ENCODE data around the gene CAMK4.
"Not testable (repeated sequence)": the region's sequence is repeated elsewhere in the genome, so short reads cannot be mapped to it uniquely, and the experiment has no call there.

Gene CAMK4

GRCh38 chr5:111345731-111346130, 121.5 kb downstream of the CAMK4 start:
- ATAC-seq (no peak), DNase-seq (no peak)
- peaks cover 34% of the 10 kb centered on the region for H3K4me1 Mint-ChIP-seq
- H3K27me3 Mint-ChIP-seq = no peaks in the 10 kb centered on the region
- peaks cover 15% of the 10 kb centered on the region for H3K36me3 Mint-ChIP-seq (ENCODE audit: low read depth)
- H3K27ac Mint-ChIP-seq = no peak overlapping the region
- H3K9me3 Mint-ChIP-seq = no peaks in the 10 kb centered on the region
- no peak overlapping the region for H3K4me3 Mint-ChIP-seq

GRCh38 chr5:111347021-111347420, 122.8 kb downstream of the CAMK4 start:
- H3K9me3 Mint-ChIP-seq = no peaks in the 10 kb centered on the region
- H3K27me3 Mint-ChIP-seq = no peaks in the 10 kb centered on the region
- H3K4me1 Mint-ChIP-seq = peaks cover 24% of the 10 kb centered on the region
- DNase-seq (no peak), ATAC-seq (no peak)
- H3K36me3 Mint-ChIP-seq (ENCODE audit: low read depth) = peaks cover 19% of the 10 kb centered on the region
- H3K4me3 Mint-ChIP-seq = no peak overlapping the region
- no peak overlapping the region for H3K27ac Mint-ChIP-seq

DNA sequence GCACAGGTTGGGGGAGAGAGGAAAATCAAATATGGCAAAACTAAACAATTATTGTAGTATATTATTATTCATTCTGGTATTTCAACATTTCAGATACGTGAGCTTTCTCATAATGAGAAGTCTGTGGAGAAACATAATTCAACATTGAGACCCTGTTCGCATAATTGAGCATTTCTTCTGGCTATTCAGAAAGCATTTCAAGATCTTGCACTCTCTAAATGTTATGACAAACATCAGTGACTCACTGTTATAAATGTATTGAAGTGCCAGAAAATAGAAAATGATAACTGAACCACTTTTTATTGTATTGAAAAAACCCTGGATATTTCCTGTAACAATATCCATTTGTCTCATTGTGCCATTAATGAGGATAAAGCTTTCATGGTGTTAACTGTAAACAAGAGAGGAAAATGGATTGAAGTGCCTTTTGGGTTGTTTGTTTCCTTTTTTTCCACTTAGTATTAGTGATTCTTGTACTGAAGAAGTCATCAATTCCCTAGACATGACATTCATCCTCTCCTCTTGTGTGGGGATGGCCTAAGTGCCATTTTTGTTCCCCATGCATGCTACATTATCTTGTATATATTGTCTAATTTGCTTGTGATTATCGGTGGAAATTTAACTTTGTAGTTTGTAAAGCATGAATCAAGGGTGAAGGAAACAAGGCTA, 124.6 kb downstream of the CAMK4 start:
- H3K27ac Mint-ChIP-seq = no peak overlapping the region
- no peaks in the 10 kb centered on the region for H3K9me3 Mint-ChIP-seq
- DNase-seq (no peak), ATAC-seq (no peak)
- peaks cover 21% of the 10 kb centered on the region for H3K36me3 Mint-ChIP-seq (ENCODE audit: low read depth)
- no peak overlapping the region for H3K4me3 Mint-ChIP-seq
- H3K27me3 Mint-ChIP-seq = no peaks in the 10 kb centered on the region
- peaks cover 29% of the 10 kb centered on the region for H3K4me1 Mint-ChIP-seq

DNA sequence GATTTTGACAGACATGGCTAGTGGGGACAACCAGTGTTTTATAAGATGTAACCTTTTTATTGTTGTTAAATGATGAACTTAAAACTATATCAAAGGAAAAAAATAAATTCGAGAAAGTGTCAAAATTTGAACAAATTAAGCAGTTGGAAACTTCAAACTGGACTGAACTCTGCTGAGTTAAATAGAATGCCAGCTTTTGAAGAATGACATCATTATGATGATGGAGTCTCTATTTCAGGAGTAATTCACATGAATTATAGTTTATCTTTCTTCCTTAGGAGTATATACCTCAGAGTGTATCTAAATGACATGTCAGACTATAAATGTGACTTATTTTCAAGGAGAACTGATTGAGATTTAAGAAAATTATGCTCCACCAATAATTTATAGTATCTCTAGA, 125.2 kb downstream of the CAMK4 start:
- DNase-seq (no peak), ATAC-seq (no peak)
- Mint-ChIP-seq H3K9me3 (no peaks in the 10 kb centered on the region), H3K36me3 (ENCODE audit: low read depth) (peaks cover 24% of the 10 kb centered on the region), H3K27ac (no peak overlapping the region), H3K27me3 (no peaks in the 10 kb centered on the region), H3K4me1 (peaks cover 29% of the 10 kb centered on the region), H3K4me3 (no peak overlapping the region)

GRCh38 chr5:111353035-111353434, 128.9 kb downstream of the CAMK4 start:
- H3K27ac Mint-ChIP-seq = no peak overlapping the region
- H3K9me3 Mint-ChIP-seq = peaks cover 1% of the 10 kb centered on the region
- peaks cover 18% of the 10 kb centered on the region for H3K4me1 Mint-ChIP-seq
- H3K36me3 Mint-ChIP-seq (ENCODE audit: low read depth) = peaks cover 24% of the 10 kb centered on the region
- no peaks in the 10 kb centered on the region for H3K27me3 Mint-ChIP-seq
- no peak overlapping the region for H3K4me3 Mint-ChIP-seq
- no peak for DNase-seq
- no peak for ATAC-seq

DNA sequence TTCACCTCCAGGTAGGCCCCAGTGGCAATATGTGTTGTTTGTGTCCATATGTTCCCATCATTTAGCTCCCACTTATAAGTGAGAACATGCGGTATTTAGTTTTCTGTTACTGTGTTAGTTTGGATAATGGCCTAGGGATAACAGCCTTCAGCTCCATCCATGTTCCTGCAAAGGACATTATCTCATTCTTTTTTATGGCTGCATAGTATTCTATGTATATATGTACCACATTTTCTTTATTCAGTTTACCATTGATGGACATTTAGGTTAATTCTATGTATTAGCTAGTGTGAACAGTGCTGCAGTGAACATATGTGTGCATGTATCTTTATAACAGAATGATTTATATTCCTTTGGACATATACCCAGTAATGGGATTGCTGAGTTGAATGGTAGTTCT, 134.5 kb downstream of the CAMK4 start:
- H3K4me3 Mint-ChIP-seq, H3K27me3 Mint-ChIP-seq, H3K9me3 Mint-ChIP-seq, ATAC-seq, DNase-seq, H3K27ac Mint-ChIP-seq: not testable (repeated sequence)
- H3K4me1 Mint-ChIP-seq = peaks cover 24% of the 10 kb centered on the region
- H3K36me3 Mint-ChIP-seq (ENCODE audit: low read depth) = peaks cover 32% of the 10 kb centered on the region

GRCh38 chr5:111360173-111360572, 136.0 kb downstream of the CAMK4 start:
- Mint-ChIP-seq H3K4me3 (no peak overlapping the region), H3K9me3 (peaks cover 4% of the 10 kb centered on the region), H3K27ac (no peak overlapping the region), H3K27me3 (no peaks in the 10 kb centered on the region), H3K4me1 (peaks cover 37% of the 10 kb centered on the region), H3K36me3 (ENCODE audit: low read depth) (peaks cover 26% of the 10 kb centered on the region)
- ATAC-seq (no peak), DNase-seq (no peak)

DNA sequence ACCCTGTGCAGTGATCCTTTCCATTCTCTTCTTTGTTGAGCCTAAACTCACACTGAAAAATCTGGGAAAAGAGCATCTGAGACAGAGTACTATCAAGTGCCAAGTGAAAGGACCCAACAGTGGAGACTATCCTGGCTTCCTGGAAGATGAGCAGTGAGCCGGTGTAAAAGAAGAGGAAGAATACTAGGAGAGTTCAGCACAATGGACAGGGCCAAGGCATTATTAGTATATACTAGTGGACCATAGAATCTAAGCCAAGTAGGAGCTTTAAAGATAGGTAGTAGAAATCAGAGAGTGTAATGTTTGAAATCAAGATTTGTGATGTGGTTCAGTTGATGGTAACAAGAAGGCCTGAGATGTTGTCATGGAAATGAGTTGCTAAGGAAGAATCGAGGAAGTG, 140.8 kb downstream of the CAMK4 start:
- Mint-ChIP-seq H3K9me3 (peaks cover 3% of the 10 kb centered on the region), H3K4me3 (no peak overlapping the region), H3K4me1 (peaks cover 40% of the 10 kb centered on the region), H3K36me3 (ENCODE audit: low read depth) (peaks cover 18% of the 10 kb centered on the region), H3K27me3 (no peaks in the 10 kb centered on the region), H3K27ac (no peak overlapping the region)
- DNase-seq = no peak
- ATAC-seq = no peak

DNA sequence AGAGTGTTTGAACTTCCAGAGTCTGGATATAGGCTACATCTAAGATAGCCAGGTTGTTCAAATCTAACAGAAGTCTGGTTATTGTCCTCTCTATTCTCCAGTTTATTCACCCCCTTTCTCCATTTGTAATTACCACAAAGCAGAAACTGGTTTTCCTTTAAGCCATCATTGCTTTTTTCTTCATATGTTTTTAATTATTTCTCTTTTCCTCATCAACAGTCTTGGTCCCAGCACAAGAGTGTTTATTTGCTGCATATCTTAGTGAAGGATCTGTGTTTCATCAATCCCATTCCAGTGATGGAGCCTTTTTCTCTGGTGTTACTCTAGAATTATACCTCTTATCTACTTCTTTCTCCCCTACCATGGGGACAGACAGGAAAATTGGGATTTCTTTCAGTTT, 142.2 kb downstream of the CAMK4 start:
- peaks cover 33% of the 10 kb centered on the region for H3K4me1 Mint-ChIP-seq
- ATAC-seq = no peak
- H3K27ac Mint-ChIP-seq = no peak overlapping the region
- H3K4me3 Mint-ChIP-seq = no peak overlapping the region
- no peak for DNase-seq
- peaks cover 20% of the 10 kb centered on the region for H3K36me3 Mint-ChIP-seq (ENCODE audit: low read depth)
- H3K9me3 Mint-ChIP-seq = peaks cover 3% of the 10 kb centered on the region
- no peaks in the 10 kb centered on the region for H3K27me3 Mint-ChIP-seq

- no peaks in the 10 kb centered on the region for H3K27me3 Mint-ChIP-seq
- H3K4me1 Mint-ChIP-seq = peaks cover 31% of the 10 kb centered on the region
Observed at GRCh38 chr5:111367115-111367514, 142.9 kb downstream of the CAMK4 start.

GRCh38 chr5:111372799-111373198, 148.6 kb downstream of the CAMK4 start:
- no peak for ATAC-seq
- H3K4me3 Mint-ChIP-seq = no peak overlapping the region
- H3K4me1 Mint-ChIP-seq = peaks cover 11% of the 10 kb centered on the region
- peaks cover 26% of the 10 kb centered on the region for H3K36me3 Mint-ChIP-seq (ENCODE audit: low read depth)
- H3K27me3 Mint-ChIP-seq = no peaks in the 10 kb centered on the region
- H3K9me3 Mint-ChIP-seq = no peaks in the 10 kb centered on the region
- no peak for DNase-seq
- no peak overlapping the region for H3K27ac Mint-ChIP-seq

More at GRCh38 chr5:111367115-111367514, 142.9 kb downstream of the CAMK4 start:
- H3K9me3 Mint-ChIP-seq = peaks cover 3% of the 10 kb centered on the region
- no peak overlapping the region for H3K27ac Mint-ChIP-seq
- peaks cover 20% of the 10 kb centered on the region for H3K36me3 Mint-ChIP-seq (ENCODE audit: low read depth)
- ATAC-seq (no peak), DNase-seq (no peak)
- no peak overlapping the region for H3K4me3 Mint-ChIP-seq

DNA sequence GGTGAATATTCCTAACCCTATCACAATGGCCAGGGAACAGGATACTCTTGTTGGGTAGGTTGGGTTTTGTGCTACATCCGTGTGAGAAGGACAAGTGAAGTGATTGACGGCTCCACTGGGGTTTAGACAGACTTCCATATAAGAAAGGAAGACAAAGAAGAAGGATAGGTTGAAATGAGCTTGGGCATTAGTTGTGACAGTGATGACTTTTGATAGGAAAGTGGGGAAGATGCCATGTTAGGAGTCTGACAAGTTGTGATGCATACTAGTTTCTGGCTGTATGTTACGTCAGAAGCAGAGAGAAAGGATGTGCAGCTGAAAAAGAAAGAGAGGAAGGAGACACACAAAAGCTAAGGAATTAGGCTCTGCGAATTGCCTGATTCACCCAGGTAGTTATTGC, 150.2 kb downstream of the CAMK4 start:
- H3K27me3 Mint-ChIP-seq = no peaks in the 10 kb centered on the region
- H3K9me3 Mint-ChIP-seq = no peaks in the 10 kb centered on the region
- peaks cover 28% of the 10 kb centered on the region for H3K36me3 Mint-ChIP-seq (ENCODE audit: low read depth)
- ATAC-seq (no peak), DNase-seq (no peak)
- H3K27ac Mint-ChIP-seq = no peak overlapping the region
- H3K4me1 Mint-ChIP-seq = peaks cover 5% of the 10 kb centered on the region
- H3K4me3 Mint-ChIP-seq = no peak overlapping the region

DNA sequence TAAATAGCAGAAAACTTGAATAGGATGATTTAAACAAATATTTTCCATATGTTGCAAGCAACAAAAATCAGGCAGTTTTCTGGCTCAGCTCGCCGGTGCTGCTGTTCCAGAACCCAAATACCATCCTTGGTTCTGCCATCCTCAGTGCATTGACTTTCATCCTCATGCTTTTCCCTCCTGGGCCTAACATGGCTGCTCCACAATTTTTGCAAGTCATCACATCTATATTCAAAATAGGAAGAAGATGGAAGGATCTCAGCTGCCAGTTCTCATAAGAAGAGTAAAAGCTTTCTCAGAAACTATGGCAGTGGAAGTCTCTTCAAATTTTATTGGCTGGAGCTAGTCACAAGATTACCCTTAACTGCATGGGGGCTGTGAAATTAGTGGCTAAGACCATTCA, 151.5 kb downstream of the CAMK4 start:
- Mint-ChIP-seq H3K36me3 (ENCODE audit: low read depth) (peaks cover 28% of the 10 kb centered on the region), H3K4me1 (peaks cover 5% of the 10 kb centered on the region), H3K27me3 (no peaks in the 10 kb centered on the region), H3K4me3 (no peak overlapping the region), H3K27ac (no peak overlapping the region), H3K9me3 (no peaks in the 10 kb centered on the region)
- DNase-seq (no peak), ATAC-seq (no peak)

DNA sequence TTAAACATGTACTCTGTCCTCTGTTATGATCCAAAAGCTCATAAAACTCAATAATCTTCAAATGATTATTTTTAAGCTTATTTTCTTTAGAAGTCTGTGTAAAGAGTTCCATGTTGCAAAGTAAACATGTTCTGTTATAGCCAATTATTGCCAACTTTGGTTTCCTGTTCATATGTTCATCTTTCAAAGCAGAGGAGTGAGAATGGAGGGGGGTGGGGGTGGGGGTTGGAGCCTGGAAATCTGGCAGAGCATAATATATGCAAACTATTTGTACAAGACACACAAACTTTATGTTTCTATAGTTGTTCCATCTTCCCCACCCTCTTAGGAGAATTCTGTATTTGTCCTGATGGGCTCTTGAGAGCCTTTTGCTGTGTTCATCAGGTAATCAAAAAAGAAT, 153.1 kb downstream of the CAMK4 start:
- no peaks in the 10 kb centered on the region for H3K9me3 Mint-ChIP-seq
- no peaks in the 10 kb centered on the region for H3K27me3 Mint-ChIP-seq
- no peak overlapping the region for H3K27ac Mint-ChIP-seq
- no peak overlapping the region for H3K4me3 Mint-ChIP-seq
- H3K36me3 Mint-ChIP-seq (ENCODE audit: low read depth) = peaks cover 32% of the 10 kb centered on the region
- DNase-seq (no peak), ATAC-seq (no peak)
- H3K4me1 Mint-ChIP-seq = peaks cover 5% of the 10 kb centered on the region

DNA sequence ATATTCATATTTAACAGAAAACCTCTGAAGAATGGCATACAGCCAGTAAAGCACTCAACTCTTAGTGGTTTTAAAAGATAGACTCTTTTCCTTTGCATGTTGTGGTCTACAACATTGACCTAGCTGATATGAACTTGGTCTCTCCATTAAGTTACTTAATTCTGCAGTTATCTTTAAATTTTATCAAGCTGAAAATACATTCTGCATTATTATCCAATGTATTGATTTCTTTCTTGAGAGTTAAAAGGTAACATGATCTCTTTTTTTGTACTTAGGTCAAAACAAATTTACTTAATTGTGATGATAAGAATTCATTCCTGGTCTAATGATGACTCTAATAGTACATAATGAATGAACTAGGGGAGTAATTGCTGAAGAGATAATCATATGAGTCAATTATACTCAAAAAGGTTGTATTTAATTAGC, 155.2 kb downstream of the CAMK4 start:
- ATAC-seq (no peak), DNase-seq (no peak)
- Mint-ChIP-seq H3K4me3 (no peak overlapping the region), H3K9me3 (no peaks in the 10 kb centered on the region), H3K36me3 (ENCODE audit: low read depth) (peaks cover 29% of the 10 kb centered on the region), H3K4me1 (peaks cover 4% of the 10 kb centered on the region), H3K27me3 (no peaks in the 10 kb centered on the region), H3K27ac (no peak overlapping the region)

Data from activated naive CD8-positive, alpha-beta T cell treated with anti-CD3 and anti-CD28 coated beads, Interleukin-2, amount 50 U/mL, for 24 hours (primary cell).